Stimulated activated CD8-positive, alpha-beta memory T cell treated with anti-CD3 and anti-CD28 coated beads, Interleukin-2, amount 100 ng/mL, for 1 hour (primary cell): ENCODE results near the gene AKT1S1.

Experiments
- DNase-seq, 2 donors: peaks; one replicate each; pipeline ENCODE4 v3.0.0-alpha.2; 2020; ENCODE audit warnings: low read depth in 2 of 2

AKT1S1 gene

DNA sequence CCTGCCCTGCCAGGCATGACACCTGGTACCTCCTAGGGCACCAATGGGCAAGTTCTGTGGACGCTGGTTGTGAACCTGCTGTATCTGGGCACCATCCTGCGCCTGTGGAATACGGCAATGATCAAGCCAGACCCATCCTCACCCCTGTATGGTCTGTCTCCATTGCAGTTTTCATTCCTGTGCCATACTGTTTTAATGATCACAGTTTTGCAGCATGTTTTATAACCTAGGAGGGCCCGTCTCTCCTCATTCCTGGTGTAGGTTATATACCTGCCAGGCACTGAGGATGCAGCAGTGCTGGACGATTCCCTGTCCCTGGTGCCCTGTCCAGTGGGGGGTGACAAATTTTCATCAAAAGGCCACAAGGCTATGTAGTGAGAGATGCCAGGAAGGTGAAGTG lies 5.9 kb upstream of the AKT1S1 start:
- no peak for DNase-seq

DNA sequence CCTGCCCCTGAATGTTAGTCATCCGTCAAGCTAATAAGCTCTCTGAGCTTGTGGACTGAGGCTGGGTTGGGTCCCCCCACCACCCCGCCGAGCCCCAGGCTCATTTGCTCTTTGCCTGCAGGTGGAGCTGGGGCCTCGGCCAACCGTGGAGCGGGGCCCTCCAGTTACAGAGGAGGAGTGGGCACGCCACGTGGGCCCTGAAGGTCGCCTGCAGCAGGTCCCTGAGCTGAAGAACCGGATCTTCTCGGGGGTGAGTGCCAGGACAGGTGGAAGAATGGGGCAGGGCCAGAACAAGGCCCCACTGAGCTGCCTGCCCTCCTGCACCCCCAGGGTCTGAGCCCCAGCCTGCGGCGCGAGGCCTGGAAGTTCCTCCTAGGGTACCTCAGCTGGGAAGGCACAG lies 5.5 kb upstream of the AKT1S1 start:
- no peak for DNase-seq

DNA sequence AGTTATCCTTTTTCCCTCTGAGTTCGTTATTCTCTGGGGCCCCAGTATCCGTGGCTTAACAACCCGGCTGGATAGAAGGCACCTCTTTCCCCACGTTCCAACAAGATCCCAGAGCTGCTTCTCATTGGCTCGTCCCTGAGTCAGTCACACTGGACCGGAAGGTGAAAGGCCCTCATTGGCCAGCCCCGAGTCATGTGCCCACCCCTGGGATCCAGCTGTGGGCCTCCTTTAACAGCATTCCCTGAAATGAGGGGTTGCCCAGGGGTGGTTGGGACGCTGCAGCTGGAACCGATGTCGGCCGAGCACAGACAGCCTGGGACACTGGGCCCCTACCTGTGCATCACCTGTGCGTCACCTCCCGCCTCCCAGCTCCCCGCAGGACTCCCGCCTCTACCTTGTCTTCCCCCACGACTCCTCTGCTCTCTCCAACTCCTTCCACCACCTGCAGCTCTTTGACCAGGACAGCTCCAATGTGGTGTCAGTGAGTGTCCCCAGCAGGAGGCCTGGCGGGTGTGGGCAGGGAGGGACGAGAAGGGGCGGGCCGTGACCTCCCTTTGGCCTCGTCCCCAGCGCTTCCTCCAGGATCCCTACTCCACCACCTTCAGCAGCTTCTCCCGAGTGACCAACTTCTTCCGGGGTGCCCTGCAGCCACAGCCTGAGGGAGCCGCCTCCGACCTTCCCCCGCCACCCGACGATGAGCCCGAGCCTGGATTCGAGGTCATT lies 4.7 kb upstream of the AKT1S1 start:
- no peak for DNase-seq

DNA sequence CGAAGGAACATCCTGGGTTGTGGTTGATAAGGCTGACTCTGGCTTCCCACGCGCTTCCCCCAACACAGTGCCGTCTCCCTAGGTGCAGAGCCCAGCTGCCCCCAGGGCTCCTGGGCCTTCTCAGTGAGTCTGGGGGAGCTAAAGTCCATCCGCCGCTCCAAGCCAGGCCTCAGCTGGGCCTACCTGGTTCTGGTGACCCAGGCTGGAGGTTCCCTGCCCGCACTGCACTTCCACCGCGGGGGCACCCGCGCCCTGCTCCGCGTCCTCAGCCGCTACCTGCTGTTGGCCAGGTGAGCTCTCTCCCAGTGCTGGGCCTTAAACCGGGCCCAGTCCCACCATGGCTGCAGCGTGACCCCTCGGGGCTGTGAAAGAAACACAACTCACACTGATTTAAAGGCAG lies 4.0 kb upstream of the AKT1S1 start:
- no peak for DNase-seq

DNA sequence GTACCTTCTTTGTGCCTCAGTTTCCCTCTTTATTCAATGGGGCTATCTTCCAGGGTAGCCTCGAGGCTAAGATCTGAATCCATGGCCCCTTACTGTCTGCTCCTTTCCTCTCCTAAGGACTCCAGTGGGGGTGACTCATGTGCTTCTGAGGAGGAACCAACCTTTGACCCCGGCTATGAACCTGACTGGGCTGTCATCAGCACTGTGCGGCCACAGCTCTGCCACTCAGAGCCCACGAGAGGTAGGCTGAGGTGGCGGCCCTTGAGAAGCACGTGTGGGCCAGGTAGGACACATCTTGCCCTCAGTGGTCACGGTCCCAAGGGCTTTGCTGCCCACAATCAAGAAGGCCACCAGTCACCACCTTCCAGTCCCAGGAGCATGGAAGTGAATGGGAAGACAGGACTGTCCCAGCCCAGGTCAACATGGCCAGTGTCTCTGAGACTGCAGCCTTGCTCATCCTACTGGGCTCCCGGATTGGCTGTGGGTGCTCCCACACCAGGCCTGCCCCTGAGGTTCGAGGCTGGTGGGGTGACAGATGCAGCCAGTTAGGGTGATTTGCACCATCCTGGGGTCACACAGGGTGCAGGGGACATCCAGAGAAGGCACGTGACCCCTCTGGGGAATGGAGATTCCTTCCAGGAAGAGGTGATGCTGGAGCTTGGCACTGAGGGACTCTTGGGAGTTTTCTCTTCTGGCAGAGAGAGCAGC lies 3.2 kb upstream of the AKT1S1 start:
- no peak for DNase-seq

DNA sequence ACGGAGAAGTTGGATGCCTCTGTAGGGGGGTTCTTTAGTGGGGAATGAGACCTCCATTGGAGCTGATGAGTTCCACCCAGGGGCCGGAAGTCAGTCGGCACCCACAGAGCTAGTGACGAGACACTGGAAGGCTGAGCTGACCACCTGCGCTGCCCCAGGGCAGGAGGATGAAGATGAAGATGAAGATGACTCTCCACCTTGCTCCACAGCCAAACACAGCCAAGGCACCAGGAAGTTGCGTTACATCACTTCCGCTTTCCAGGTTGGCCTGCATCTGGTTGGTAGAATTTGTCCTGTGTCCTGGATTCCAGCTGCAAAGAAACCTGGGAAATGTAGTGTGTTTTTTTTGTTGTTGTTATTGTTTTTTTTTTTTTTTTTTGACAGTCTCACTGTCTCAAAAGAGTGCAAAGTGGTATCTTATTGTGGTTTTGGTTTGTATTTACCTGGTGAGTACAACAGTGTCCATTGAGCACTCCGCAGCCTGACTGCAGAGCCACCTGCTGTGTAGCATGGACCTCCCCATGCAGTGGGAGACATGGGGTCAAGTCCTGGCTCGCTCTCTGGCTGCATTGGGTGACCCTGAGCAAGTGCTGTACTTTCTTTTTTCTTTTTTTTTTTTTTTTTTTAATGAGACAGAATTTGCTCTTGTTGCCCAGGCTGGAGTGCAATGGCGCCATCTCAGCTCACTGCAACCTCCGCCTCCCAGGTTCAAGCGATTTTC lies 2.2 kb upstream of the AKT1S1 start:
- DNase-seq = no peak

DNA sequence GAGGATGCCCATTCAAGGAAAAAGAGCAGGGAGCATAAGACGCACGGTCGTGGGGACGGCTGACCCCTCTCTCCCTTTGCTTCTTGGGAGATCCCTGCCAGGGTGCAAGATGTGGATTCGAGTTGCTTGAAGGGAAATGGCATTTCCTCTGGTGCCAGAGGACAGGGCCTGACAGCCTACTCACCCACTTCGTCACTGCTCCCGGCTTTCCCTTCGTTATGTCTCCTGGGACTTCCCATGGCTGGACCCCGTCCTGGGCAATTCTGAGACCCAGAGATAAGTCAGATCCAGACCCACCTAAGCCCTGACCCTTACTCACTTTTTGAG lies 1.6 kb upstream of the AKT1S1 start:
- DNase-seq = no peak

DNA sequence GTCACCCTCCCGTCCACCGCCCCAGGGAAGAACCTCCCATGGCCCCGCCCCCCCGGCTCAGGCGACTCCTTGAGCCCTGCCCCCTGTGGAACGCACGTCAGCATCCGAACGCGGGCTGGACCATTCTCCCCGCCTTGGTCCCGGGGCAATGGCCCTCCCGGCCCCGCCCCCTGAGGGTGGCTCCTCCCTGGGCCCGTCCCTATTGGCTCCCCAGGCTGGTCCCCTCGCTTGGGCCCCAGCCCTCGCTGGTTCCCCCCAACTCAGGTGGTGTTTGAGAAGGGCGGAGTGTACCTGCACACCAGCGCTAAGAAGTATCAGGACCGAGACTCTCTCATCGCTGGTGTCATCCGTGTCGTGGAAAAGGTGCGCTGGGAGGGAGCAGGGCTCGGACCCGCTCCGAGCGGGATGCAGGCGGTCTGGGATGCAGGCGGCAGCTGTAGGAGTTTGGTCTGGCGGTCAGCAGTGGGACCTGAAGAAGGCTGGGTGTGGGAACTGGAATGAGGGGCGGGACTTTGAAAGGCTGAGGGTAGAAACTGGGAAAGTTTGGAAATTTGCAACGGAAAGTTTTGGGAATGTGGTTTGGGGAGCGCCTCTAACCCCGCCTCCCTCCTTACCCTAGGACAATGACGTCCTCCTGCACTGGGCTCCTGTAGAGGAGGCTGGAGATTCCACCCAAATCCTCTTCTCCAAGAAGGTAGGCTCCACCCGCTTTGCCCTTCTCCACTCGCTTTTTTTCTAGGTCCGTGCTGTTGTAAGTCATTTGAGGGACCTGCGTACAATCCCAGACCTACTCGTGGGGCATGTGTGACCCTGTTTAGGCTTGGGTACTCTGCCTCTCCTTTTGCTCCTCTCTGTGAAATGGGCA lies 956 bp upstream of the AKT1S1 start:
- peak; percentile 93 to 97 for DNase-seq

DNA sequence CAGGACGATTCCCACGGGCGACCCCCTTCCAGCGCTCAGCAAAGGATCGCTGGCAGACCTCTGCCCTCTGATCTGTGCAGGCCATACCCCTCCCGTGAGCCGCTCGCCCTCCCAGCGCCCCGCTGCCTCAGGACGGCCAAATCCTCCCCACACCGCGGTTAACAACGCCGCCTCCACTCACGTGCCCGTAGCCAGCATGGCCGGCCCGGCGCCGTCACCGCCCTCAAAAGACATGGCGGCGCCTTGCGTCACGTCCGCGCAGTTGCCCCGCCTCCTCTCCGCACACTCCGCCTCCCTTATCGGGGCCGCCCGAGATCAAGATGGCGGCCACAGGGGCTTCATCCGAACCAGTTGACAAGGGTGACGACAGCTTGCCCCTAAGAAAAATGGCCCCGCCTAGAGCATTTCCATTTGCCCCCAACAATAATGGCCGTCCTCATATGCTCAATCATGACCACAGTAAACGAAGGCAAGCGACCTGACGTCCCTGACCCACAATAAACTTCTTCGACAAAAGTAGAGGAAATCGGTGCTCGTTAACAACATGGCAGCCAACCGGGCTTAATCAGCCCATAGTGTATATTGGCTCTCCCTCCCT lies 634 bp downstream of the AKT1S1 start:
- DNase-seq = peak; percentile 95 to 96

DNA sequence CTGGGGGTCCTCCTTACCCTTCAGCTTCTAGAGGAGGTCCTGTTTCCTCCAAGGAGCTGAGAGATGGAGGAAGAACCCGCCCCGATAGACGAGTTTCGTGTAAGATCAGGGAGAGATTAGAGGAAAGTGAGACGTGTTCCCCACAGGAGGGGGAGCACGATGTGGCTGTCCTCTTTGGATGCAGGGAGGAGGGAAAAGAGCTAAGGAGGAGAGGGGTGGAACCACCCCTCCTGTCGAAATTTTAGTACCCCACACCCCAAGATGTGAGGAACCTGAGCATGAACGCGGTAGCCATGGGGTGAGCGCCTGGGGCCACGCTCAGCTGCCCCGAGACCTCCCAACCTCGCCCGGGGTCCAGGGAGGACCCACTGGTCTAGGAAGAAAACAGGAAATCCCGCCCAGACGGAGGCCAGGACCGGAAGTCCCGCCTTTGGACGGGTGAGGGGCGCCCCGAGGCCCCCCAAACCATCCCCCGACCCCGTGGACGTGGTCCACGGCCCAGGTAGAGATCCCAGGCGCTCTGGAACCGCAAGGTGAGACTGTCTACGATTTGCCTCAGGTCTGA lies 1.2 kb downstream of the AKT1S1 start:
- no peak for DNase-seq

DNA sequence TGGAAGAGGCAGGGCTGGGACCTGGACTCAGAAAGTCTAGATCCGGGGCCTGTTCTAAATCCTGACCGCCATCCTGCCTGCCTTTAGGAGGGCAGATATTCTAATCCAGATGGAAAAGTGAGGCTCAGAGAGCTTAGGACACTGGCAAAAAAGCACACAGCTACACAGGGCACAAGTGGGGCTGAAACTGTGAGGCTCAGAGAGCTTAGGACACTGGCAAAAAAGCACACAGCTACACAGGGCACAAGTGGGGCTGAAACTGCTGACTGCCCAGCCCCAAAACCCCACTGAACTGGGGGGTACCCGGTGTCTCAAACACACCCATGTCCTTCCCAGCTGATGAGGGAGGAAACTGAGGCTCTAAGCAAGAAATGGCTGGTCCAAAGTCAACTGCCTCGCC lies 2.0 kb downstream of the AKT1S1 start:
- no peak for DNase-seq

DNA sequence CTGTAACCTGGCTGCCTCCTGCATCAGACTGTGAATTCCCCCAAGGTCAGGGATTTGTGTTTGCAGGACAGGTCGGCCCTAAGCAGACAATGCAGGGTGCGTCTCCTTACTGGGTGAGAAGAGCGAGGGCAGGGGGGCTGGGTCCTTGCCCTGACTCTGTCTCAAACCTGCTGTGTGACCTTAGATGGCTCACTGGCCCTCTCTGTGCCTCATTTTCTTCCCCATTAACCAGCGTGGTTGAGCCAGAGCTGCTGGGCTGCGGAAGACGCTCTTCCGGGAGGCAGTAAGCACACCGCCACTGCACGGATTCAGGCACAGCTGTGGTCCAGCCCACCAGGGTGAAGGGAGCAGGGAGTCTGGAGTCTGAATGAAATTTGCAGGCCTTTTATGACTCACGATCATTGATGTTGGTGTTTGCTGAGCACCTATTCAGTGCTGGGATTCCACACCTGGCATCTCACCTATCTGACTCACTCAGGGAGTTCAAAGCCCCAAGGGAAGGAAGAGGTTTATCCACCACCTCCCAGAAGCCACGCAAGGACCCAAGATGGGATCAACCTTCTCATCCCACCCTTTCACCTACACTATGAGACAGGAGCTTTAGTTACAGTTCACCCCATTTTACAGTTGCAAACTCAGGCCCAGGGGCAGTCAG lies 2.5 kb downstream of the AKT1S1 start:
- no peak for DNase-seq

DNA sequence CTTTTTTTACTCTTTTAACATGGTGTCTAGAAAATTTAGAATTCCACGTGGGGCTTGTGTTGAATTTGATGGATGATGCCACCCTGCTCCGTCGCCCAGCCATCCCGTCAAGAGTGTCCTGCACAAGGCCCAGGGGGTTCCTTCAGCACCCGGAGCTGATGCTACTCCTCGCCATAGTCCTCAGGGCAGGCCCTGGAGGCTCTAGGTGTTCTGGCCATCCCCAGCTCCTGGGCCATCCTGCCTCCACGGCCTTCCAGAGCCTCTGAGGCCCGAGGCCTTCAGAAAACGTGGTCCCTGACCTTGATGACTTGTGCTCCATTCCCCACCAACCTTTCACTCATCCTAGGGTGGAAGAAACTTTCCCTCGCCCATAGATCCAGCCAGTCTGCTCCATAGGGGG lies 3.3 kb downstream of the AKT1S1 start:
- DNase-seq = no peak

DNA sequence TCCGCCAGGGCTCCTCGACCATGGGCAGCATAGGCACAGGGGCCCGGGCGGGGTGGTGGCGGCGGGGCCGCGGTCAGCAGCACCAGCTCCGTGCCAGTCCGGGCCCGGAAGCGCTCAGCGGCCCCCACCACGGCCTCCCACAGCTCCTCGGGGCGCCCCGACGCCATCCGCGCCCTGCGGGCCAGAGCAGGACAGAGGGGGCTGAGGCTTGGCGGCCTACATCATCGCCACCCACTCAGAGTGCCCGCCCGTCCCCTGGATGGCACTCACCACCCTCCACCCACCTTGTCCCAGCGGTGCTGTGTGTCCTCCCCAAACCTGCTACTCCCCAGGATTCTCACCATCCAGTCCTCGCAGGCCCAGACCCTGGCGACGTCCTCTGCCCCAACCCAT lies 4.0 kb downstream of the AKT1S1 start:
- DNase-seq = no peak

DNA sequence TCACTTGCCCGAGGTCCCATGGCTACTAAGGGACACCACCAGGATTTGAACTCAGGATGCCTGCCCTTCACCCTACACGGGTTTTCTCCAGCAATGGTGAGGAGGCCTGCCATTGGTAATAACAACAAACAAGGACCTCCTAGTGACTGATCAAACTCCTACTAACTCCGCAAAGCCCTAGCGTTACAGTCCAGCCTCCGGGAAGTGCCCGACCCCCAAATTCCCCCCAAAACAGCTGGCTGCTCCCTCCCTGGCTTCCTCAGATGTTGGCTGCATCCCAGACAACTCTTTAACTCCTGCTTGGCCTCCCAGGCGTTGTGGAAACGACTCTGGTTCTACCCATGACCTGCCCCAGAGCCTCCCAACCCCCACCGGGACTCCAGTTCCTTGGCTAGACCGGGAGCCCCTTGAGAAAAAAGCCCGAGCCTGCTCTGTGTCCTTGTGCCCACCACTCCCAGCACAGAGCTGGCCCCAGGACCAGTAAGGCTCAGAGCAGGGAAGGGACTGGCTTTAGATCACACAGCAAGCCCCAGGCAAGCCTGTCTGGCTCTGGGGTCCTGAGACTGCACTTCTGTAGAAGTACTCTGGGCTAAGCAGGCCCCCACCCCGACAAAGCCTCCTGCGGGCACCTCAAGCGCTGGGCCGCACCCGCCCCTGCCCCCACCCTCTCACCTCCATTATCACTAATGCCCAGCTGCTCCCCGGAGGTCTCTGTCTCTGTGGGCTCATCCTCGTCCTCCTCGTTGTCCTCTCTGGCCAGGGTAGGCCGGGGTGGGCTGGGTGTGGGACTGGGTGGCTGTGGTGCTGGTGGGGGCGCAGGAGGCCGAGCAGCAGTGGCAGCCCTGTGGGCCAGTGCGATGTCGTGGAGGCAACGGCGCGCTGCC lies 4.7 kb downstream of the AKT1S1 start:
- DNase-seq = no peak

DNA sequence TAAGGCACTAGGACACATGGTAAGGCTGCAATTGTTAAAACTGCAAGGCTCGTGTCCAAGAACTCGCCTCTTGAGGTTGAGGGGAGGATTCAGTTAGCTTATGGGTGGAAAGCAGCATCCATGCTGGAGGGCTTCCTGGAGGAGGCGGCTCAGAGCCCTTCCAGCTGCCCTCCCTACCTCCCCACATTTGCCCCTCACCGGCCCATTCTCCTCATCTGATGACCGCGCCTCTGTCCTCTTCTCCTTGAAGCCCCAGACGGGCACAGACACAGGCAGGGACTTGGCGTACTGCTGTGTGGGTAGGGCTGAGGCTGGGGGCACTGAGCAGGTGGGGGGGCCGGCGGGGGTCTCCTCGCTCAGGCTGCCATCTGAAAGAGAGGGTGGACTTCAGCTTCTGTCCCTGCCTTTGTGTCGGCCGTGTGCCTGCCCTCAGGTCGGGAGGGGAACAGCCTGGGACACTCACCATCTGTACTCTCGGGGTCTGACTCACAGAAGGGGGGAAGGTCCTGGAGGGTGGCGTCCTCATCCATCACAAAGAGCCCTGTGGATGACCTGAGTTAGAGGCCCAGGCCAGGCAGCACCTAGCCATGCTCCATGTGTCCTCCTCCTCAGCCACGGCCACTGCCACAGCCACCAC lies 5.7 kb downstream of the AKT1S1 start:
- DNase-seq = no peak

DNA sequence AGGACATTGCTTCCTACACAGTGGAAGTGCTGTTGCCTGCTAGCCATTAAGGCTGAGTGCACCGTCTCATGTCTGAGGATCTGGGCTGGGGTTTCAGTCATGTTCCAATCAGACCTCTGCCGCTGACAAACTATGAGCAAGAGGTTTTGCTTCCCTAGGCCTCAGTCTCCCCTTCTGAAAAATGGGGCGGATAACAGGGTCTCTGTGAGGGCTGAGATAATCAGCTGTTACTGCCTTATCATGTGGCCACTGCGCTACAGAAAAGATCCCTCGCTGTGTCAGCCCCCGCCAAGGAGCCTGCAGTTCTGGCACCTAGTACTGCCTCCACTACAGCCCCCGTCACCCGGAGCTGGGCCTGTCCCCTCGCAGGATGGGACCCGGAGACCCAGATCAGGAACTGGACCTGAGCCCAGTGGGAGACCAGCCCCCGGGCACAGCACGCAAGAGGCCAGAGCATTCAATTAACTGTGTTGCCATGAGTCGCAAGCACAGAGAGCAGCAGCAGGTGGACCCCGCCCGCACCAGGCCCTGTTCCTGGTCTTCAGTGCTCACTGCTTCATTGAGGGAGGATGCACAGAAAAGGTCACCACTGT lies 6.8 kb downstream of the AKT1S1 start:
- no peak for DNase-seq

DNA sequence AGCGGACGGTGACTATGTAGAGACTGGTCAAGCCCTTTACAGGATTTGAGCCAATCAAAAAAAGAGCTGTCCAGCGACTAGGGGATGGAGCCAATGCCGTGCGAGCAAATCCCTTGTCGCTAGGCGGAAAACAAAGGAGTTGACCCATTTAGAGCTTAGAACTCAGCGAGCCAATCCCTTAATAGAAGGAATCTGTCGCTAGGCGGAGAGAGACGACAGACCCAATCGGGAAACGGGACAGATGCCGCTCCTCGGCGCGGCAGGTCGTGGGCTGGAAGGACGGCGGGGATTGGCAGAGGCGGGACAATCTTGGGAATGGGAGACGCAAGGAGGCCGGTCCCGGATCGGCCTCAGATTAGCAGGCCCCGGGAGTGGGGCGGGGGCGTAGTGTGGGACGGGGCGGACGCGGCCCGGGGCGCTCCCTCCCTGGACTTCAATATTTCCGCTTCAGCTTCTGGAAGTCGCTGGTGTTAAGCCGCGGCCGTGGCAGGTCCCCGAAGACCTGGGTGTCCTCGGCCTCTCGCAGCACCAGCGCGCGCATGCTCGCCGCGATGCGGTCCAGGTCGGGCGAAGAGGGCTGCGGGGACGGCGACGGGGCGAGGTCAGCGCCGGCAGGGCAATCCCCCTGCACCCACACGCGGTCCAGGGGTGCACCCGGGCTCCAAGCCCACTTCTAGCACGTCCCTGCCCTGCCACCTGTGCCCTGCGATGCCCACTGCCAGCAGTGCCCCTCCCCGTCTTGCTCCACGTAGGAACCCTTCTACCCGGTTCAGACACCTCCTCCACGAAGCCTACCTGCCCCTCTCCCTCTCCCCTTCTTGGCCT lies 7.5 kb downstream of the AKT1S1 start:
- DNase-seq = peak; percentile 75 to 77
